ENCODE data around the gene PTPRR. TPM values are rescaled to one million over a fixed set of nuclear protein-coding genes. Genes with fewer than 3 reads are reported as not detected.

The PTPRR gene
- polyA plus RNA-seq, 2 of the 4 experiments (the other 2 are of a cell fraction), result 0.13 to 0.15 TPM

DNA sequence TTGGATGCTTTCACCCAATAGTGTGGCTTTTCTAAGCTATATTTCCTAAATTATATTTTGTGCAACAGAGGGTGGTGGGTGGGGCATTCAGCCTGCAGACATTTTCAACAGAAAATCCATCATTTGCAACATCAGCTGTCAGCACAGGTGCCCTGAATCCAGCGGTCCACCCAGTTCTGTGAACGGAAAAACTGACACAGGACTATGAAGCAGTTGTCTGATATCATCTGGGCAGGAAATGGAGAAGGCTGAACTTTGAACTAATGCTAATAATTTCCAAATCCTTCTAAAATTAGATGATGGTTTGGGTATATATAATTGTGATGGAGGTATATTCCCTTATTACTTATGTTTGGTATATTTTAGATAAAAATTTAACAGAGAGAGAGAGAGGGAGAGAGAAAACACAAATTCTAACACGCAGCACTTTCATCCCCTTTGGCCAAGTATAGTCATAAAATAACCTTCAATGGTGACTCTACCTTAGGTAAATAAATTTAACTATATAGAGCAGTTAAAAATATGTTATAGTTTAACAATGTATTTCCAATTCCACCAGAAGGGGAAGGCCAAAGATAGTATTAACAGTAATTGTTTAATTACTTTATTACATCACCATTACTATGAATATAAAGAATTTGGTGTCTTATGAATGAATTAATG lies 225.0 kb downstream of the PTPRR start:
- ChIA-PET POLR2A (no interaction called here), CTCF (interaction anchor here (0.7 kb wide), 1 partner anchor 113 kb away, joined by 3 read pairs; no protein-coding TSS in a partner anchor)
- H3K27ac ChIP-seq, result no peak overlapping the region
- no peaks in the 10 kb centered on the region for H3K9me3 ChIP-seq
- H3K4me2 ChIP-seq, result no peak overlapping the region
- H3K4me1 ChIP-seq, result no peaks in the 10 kb centered on the region
- WGBS (ENCODE audit: missing lambda C conversion rate), result 46% methylated on average over 3 of the region's 3 CpGs
- DNase-seq (ENCODE audit: low read depth in 1 of 2, low spot score in 1 of 2) (no peak), ATAC-seq (no peak), FAIRE-seq (no peak)
- no peak overlapping the region for H3K4me3 ChIP-seq
- TF ChIP-seq SREBF2 (IDR thresholded peaks at IDR 0.05) (no peak), TFCP2L1 (CRISPR knock-in tag; IDR thresholded peaks at IDR 0.05) (no peak), JUNB (IDR thresholded peaks at IDR 0.05) (no peak), HES2 (IDR thresholded peaks at IDR 0.05) (no peak), MAZ (IDR thresholded peaks at IDR 0.05; ENCODE audit: borderline replicate concordance, low read depth, low read length) (no peak), BCL3 (IDR thresholded peaks at IDR 0.05) (no peak), HOXA7 (CRISPR knock-in tag; IDR thresholded peaks at IDR 0.05) (no peak), ZSCAN20 (CRISPR knock-in tag; IDR thresholded peaks at IDR 0.05) (no peak), CBX8 (IDR thresholded peaks at IDR 0.05) (no peak), EHF (CRISPR knock-in tag; IDR thresholded peaks at IDR 0.05) (no peak), EP300 (IDR thresholded peaks at IDR 0.05) (no peak), REST (IDR thresholded peaks at IDR 0.05) (no peak)
- TF ChIP-seq, protein P1, sequence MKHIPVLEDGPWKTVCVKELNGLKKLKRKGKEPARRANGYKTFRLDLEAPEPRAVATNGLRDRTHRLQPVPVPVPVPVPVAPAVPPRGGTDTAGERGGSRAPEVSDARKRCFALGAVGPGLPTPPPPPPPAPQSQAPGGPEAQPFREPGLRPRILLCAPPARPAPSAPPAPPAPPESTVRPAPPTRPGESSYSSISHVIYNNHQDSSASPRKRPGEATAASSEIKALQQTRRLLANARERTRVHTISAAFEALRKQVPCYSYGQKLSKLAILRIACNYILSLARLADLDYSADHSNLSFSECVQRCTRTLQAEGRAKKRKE (CRISPR knock-in tag; IDR thresholded peaks at IDR 0.05; ENCODE audit: low read depth), result no peak
- TF ChIP-seq, protein P2, sequence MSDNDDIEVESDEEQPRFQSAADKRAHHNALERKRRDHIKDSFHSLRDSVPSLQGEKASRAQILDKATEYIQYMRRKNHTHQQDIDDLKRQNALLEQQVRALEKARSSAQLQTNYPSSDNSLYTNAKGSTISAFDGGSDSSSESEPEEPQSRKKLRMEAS (IDR thresholded peaks at IDR 0.05), result no peak
- TF ChIP-seq, protein P3, sequence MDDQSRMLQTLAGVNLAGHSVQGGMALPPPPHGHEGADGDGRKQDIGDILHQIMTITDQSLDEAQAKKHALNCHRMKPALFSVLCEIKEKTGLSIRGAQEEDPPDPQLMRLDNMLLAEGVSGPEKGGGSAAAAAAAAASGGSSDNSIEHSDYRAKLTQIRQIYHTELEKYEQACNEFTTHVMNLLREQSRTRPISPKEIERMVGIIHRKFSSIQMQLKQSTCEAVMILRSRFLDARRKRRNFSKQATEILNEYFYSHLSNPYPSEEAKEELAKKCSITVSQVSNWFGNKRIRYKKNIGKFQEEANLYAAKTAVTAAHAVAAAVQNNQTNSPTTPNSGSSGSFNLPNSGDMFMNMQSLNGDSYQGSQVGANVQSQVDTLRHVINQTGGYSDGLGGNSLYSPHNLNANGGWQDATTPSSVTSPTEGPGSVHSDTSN (IDR thresholded peaks at IDR 0.05), result no peak

GRCh38 chr12:70692681-70693288 lies 227.8 kb downstream of the PTPRR start:
- ChIA-PET CTCF (interaction anchor here (0.9 to 1.3 kb wide), 4 partner anchors 9 to 102 kb away, joined by 3 to 5 read pairs (median 4); no protein-coding TSS in a partner anchor), POLR2A (no interaction called here)
- Histone ChIP-seq H3K4me2 (no peak overlapping the region), H3K4me3 (no peak overlapping the region), H3K27ac (no peak overlapping the region), H3K4me1 (no peaks in the 10 kb centered on the region), H3K9me3 (no peaks in the 10 kb centered on the region)
- peak; percentile 76 to 78; a peak in 5 of 6 replicates for ATAC-seq
- no peak for FAIRE-seq
- peak; percentile 16 to 17 for DNase-seq (ENCODE audit: low read depth in 1 of 2, low spot score in 1 of 2)
- TF ChIP-seq ZNF302 (CRISPR knock-in tag; IDR thresholded peaks at IDR 0.05) (no peak), ELK1 (IDR thresholded peaks at IDR 0.05; ENCODE audit: low read depth, low read length) (no peak), FOSL2 (IDR thresholded peaks at IDR 0.05) (no peak), FOSL2 (CRISPR knock-in tag; IDR thresholded peaks at IDR 0.05) (no peak), SMC3 (IDR thresholded peaks at IDR 0.05) (no peak; the same call in 2 of the 3 replicates), RAD21 (conservative IDR thresholded peaks at IDR 0.05 in 1 of 2, IDR thresholded peaks at IDR 0.05 in 1 of 2) (peak; percentile 32 to 38; a peak in 3 of 5 replicates), EHF (CRISPR knock-in tag; IDR thresholded peaks at IDR 0.05) (no peak), CHD4 (IDR thresholded peaks at IDR 0.05; ENCODE audit: borderline replicate concordance) (no peak), NR3C1 (IDR thresholded peaks at IDR 0.05) (no peak), FOXS1 (CRISPR knock-in tag; IDR thresholded peaks at IDR 0.05) (no peak), EP300 (IDR thresholded peaks at IDR 0.05) (no peak)
- TF ChIP-seq, protein P3 (IDR thresholded peaks at IDR 0.05), result no peak
